Measurements from ENCODE around the gene ERBIN.

The ERBIN gene

DNA sequence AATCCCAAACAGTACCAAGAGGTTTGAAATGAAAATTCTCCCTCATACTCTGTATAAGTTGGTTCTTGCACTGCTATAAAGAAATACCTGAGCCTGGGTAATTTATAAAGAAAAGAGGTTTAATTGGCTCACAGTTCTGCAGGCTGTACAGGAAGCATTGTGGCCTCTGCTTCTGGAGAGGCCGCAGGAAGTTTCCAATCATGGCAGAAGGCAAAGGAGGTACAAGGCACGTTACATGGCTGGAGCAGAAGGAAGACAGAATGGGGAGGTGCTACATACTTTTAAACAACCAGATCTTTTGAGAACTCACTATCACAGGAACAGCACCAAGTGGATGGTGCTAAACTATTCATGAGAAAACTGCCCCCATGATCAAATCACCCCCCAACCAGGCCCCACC is 25.6 kb upstream of the ERBIN start:
- H3K27ac ChIP-seq (ENCODE audit: low read length) = no peak overlapping the region
- ATAC-seq (ENCODE audit: insufficient read depth, low read depth) = no peak
- H3K27me3 ChIP-seq (ENCODE audit: insufficient read depth, low read length, poor library complexity) = no peaks in the 10 kb centered on the region
- no peak for TF ChIP-seq EZH2 (IDR thresholded peaks at IDR 0.05; ENCODE audit: borderline replicate concordance, low read depth, low read length, severe bottlenecking)
- TF ChIP-seq CTCF (IDR thresholded peaks at IDR 0.05; ENCODE audit: borderline replicate concordance, extremely low read depth, low read length, poor library complexity, severe bottlenecking) = no peak
- no peaks in the 10 kb centered on the region for H3K79me2 ChIP-seq (ENCODE audit: insufficient read depth, low read length)
- H2AFZ ChIP-seq (ENCODE audit: low read depth, low read length) = no peak overlapping the region
- DNase-seq = no peak
- no peaks in the 10 kb centered on the region for H3K4me1 ChIP-seq (ENCODE audit: insufficient read depth, low read length)
- H3K36me3 ChIP-seq (ENCODE audit: insufficient read depth, low read length) = no peaks in the 10 kb centered on the region
- H3K4me2 ChIP-seq (ENCODE audit: insufficient read depth, low read length) = no peak overlapping the region
- H3K9ac ChIP-seq (ENCODE audit: low read depth, low read length) = no peak overlapping the region
- no peaks in the 10 kb centered on the region for H4K20me1 ChIP-seq (ENCODE audit: insufficient read depth, low read length)
- no peak overlapping the region for H3K4me3 ChIP-seq (ENCODE audit: low read depth in 1 of 2, low read length in 2 of 2)
- no peaks in the 10 kb centered on the region for H3K9me3 ChIP-seq (ENCODE audit: insufficient read depth, low read length, severe bottlenecking)

GRCh38 chr5:65902104-65902503 is 24.3 kb upstream of the ERBIN start:
- H3K9me3 ChIP-seq (ENCODE audit: insufficient read depth, low read length, severe bottlenecking) = no peaks in the 10 kb centered on the region
- H3K4me2 ChIP-seq (ENCODE audit: insufficient read depth, low read length) = no peak overlapping the region
- H3K4me1 ChIP-seq (ENCODE audit: insufficient read depth, low read length) = no peaks in the 10 kb centered on the region
- H3K27ac ChIP-seq (ENCODE audit: low read length) = no peak overlapping the region
- H2AFZ ChIP-seq (ENCODE audit: low read depth, low read length) = no peak overlapping the region
- no peaks in the 10 kb centered on the region for H4K20me1 ChIP-seq (ENCODE audit: insufficient read depth, low read length)
- ATAC-seq (ENCODE audit: insufficient read depth, low read depth) (no peak), DNase-seq (no peak)
- no peaks in the 10 kb centered on the region for H3K79me2 ChIP-seq (ENCODE audit: insufficient read depth, low read length)
- H3K27me3 ChIP-seq (ENCODE audit: insufficient read depth, low read length, poor library complexity) = no peaks in the 10 kb centered on the region
- no peak overlapping the region for H3K9ac ChIP-seq (ENCODE audit: low read depth, low read length)
- no peaks in the 10 kb centered on the region for H3K36me3 ChIP-seq (ENCODE audit: insufficient read depth, low read length)
- TF ChIP-seq EZH2 (IDR thresholded peaks at IDR 0.05; ENCODE audit: borderline replicate concordance, low read depth, low read length, severe bottlenecking) (no peak), CTCF (IDR thresholded peaks at IDR 0.05; ENCODE audit: borderline replicate concordance, extremely low read depth, low read length, poor library complexity, severe bottlenecking) (no peak)
- H3K4me3 ChIP-seq (ENCODE audit: low read depth in 1 of 2, low read length in 2 of 2) = no peak overlapping the region

DNA sequence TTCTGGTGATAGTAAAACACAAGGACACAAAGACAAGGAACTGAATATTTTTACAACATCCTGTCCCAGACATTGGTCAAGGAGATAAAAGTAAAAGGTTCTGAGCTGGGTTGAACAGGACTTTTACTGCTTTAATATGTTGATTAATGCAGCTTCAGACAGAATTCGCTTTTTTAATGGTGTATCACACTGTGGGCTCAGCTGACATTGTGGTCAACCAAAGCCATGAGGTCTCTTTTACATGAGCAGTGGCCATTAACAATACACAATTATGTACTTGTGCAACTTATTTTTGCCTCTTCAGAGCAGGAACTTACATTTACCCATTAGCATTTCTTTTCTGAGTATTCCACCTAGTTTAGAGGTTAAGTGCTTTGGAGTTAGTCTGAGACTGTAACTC is 22.8 kb upstream of the ERBIN start:
- H4K20me1 ChIP-seq (ENCODE audit: insufficient read depth, low read length) = no peaks in the 10 kb centered on the region
- no peak overlapping the region for H2AFZ ChIP-seq (ENCODE audit: low read depth, low read length)
- no peak overlapping the region for H3K4me3 ChIP-seq (ENCODE audit: low read depth in 1 of 2, low read length in 2 of 2)
- no peak overlapping the region for H3K9ac ChIP-seq (ENCODE audit: low read depth, low read length)
- no peaks in the 10 kb centered on the region for H3K27me3 ChIP-seq (ENCODE audit: insufficient read depth, low read length, poor library complexity)
- no peak overlapping the region for H3K27ac ChIP-seq (ENCODE audit: low read length)
- H3K36me3 ChIP-seq (ENCODE audit: insufficient read depth, low read length) = no peaks in the 10 kb centered on the region
- no peaks in the 10 kb centered on the region for H3K4me1 ChIP-seq (ENCODE audit: insufficient read depth, low read length)
- ATAC-seq (ENCODE audit: insufficient read depth, low read depth) = no peak
- H3K9me3 ChIP-seq (ENCODE audit: insufficient read depth, low read length, severe bottlenecking) = no peaks in the 10 kb centered on the region
- H3K4me2 ChIP-seq (ENCODE audit: insufficient read depth, low read length) = no peak overlapping the region
- TF ChIP-seq CTCF (IDR thresholded peaks at IDR 0.05; ENCODE audit: borderline replicate concordance, extremely low read depth, low read length, poor library complexity, severe bottlenecking) = no peak
- no peak for TF ChIP-seq EZH2 (IDR thresholded peaks at IDR 0.05; ENCODE audit: borderline replicate concordance, low read depth, low read length, severe bottlenecking)
- no peaks in the 10 kb centered on the region for H3K79me2 ChIP-seq (ENCODE audit: insufficient read depth, low read length)
- no peak for DNase-seq

DNA sequence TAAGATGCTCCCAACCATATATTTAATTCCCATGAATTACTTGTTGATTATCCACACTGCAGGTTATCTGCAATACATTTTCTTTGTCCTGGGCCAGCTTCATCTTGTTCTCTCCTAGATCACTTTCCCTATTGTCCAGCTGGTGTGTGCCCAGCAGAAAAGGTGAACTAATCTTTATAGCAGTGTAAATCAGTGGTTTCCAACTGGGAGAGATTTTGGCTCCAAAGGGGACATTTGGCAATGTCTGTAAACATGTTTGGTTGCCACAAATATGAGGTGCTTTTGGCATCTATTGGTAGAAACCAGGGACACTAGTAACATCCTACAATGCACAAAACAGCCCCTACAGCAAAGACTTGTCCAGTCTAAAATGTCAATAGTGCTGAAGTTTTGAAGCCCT is 20.1 kb upstream of the ERBIN start:
- H3K27ac ChIP-seq (ENCODE audit: low read length) = no peak overlapping the region
- H3K36me3 ChIP-seq (ENCODE audit: insufficient read depth, low read length) = no peaks in the 10 kb centered on the region
- no peaks in the 10 kb centered on the region for H3K79me2 ChIP-seq (ENCODE audit: insufficient read depth, low read length)
- TF ChIP-seq EZH2 (IDR thresholded peaks at IDR 0.05; ENCODE audit: borderline replicate concordance, low read depth, low read length, severe bottlenecking) = no peak
- no peak for TF ChIP-seq CTCF (IDR thresholded peaks at IDR 0.05; ENCODE audit: borderline replicate concordance, extremely low read depth, low read length, poor library complexity, severe bottlenecking)
- no peak overlapping the region for H3K9ac ChIP-seq (ENCODE audit: low read depth, low read length)
- ATAC-seq (ENCODE audit: insufficient read depth, low read depth) (no peak), DNase-seq (no peak)
- H2AFZ ChIP-seq (ENCODE audit: low read depth, low read length) = no peak overlapping the region
- no peak overlapping the region for H3K4me2 ChIP-seq (ENCODE audit: insufficient read depth, low read length)
- no peak overlapping the region for H3K4me3 ChIP-seq (ENCODE audit: low read depth in 1 of 2, low read length in 2 of 2)
- no peaks in the 10 kb centered on the region for H3K4me1 ChIP-seq (ENCODE audit: insufficient read depth, low read length)
- H4K20me1 ChIP-seq (ENCODE audit: insufficient read depth, low read length) = no peaks in the 10 kb centered on the region
- no peaks in the 10 kb centered on the region for H3K9me3 ChIP-seq (ENCODE audit: insufficient read depth, low read length, severe bottlenecking)
- no peaks in the 10 kb centered on the region for H3K27me3 ChIP-seq (ENCODE audit: insufficient read depth, low read length, poor library complexity)

Measured in DND-41 (cell line).